Jurkat, Clone E6-1 (cell line): ENCODE measurements around the gene AQP2.
A peak's percentile ranks its signal among the peaks of the same experiment; 100 is the strongest.

Source experiments
- DNase-seq: peaks from one replicate; pipeline ENCODE4 v3.0.0-alpha.2; 2011; ENCODE audit warnings: low read depth, low spot score
- H3K4me3 ChIP-seq: 2 replicates; pipeline ENCODE4 v1.5.1; 2011; ENCODE audit warnings: mild to moderate bottlenecking, low read length, control low read depth, moderate library complexity

AQP2 gene

DNA sequence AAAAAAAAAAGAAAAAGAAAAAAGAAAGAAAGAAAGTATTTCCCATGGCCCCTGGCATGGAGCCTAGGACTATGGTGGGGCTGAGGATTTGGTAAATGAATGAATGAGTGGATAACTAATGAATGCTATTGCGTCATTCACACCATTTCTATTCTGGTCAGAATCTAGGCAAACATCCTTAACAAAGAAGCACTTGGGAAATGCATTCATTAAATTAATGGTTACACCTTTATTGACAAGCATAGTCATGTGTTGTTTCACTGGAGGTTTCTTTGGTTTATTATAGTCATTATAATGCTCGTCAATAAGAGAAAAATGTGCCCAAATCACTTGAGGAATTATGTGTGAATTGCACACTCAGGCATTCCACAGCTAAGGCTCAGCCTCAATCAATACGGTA is 13.6 kb upstream of the AQP2 start:
- DNase-seq: no peak
- H3K4me3 ChIP-seq: no peak overlapping the region

DNA sequence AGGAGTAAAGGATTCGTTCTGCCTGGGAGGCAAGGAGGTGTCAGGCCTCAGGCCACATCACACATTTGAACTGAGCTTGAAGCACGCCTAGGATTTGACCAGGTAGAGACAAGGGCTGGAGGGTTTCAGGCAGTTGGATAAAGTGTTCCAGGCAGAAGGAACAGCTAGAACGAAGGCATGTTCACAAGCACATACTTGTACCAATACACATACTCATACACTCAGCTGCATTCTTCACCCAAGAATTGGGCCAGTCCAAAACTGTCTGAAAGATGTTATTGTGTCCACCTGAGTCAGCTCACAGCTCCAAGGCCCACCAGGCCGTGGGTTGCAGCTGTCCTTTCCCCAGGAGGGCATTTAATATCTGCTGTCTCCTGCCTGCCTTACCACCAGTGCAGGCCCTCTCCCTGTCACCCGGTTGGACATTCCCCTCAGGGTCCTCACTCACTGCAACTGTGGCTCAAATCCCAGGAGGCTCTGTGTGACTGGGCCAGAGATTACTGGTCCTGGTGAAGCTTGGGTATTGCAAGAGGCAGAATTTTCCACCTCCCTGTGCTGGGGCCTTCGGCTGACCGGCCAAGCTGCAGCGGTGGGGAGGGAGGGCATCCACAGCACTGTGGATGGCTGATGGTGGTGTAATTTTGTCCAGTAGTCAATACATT is 12.8 kb upstream of the AQP2 start:
- no peak for DNase-seq
- no peak overlapping the region for H3K4me3 ChIP-seq

DNA sequence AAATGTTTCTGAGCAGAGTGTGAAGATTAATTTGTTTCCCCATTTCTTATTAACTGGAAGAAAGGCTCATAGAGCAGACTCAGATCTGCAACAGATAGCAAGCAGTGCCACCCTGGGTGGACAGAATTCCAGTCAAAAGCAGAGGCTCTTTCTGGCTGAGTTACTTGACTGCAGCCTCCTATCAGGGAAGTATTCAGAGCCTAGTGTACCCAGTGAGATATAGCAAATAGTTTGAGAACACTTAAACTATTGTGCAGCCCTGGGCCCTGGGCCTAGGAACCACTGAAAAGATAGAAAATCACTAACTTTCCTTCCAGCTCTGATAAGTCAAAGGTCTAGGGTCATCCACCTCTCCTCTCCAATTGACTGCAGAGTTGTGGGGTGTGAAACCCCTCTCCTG is 11.2 kb upstream of the AQP2 start:
- H3K4me3 ChIP-seq: no peak overlapping the region
- no peak for DNase-seq

DNA sequence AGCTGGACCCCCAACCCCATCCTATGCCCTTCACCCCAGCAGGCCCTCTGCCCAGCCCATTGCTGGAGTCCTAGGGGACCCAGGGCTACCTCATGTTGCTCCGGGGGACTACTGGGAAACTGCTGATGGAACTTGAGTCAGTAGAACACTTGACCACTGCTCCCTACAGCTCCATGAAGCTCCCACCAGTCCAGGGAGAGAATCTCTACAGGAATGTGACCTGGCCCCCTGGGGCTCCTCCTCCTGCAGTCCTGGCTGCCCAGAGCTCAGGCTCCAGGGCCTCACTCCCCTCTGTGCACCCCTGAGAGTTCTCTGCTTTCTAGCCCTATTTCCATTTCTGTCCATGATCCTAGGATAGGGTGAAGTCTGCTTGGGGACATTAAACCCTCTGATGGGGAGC is 10.8 kb upstream of the AQP2 start:
- no peak overlapping the region for H3K4me3 ChIP-seq
- no peak for DNase-seq

DNA sequence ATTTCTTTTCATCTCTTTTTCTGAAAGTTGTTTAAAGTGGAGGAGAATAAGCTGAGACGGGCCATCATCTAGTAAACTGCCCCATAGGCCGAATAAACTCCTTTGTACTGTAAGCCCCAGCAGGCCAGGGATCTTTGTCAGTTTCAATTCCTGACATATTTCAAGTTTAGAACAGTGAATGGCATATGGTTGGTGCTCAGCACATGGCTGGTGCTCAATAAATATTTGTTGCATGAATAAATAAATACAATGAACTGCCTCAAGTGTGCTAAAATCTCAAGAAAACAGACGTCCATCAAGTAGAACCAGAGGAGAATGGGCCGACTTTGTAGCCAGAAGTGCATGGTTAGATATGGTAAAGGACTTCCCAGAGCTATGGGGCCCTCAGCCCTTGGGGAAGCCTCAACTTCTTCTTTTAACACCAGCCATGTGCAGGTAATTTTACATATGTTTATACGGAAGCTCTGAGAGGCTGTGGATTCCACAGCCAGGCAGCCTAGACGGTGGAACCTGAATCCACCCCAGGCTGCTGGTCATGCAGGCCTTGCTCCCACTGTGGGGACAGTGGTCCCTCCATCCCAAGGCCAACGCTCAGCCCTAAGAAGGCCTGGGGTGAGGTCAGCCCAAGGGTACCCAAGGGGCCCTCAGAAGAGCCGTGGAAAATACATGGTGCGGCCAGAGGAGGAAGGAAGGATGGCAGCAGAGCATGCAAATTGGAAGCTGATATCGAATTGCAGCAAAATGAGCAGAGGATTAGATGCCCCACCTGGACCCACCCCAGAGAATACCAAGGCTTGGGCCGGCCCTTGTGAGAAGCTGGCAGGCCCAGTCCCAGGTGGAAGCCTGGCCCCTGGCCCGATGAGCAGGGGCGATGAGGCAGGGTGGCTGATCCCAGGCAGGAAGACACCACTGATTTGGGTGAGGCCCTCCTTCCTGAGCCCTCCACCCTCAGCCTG is 8.7 kb upstream of the AQP2 start:
- no peak overlapping the region for H3K4me3 ChIP-seq
- DNase-seq: no peak

DNA sequence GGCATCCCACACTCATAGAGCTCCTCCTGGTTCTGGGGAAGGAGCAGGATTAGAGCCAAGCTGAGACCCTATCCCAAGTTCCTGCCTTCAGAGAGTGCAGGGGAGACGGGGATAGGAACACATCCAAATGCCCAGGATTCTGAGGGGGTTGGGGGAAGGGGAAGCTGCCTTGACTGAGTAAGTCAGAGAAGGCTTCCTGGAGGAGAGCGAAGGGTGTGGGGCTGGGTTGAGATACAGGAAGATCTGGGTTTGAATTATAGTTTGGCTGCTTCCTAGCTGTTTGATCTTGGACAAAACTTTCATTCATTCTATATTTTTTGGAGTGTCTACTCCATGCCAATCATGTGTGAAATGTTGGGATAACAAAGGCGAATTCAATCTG is 8.0 kb upstream of the AQP2 start:
- H3K4me3 ChIP-seq: no peak overlapping the region
- DNase-seq: no peak

DNA sequence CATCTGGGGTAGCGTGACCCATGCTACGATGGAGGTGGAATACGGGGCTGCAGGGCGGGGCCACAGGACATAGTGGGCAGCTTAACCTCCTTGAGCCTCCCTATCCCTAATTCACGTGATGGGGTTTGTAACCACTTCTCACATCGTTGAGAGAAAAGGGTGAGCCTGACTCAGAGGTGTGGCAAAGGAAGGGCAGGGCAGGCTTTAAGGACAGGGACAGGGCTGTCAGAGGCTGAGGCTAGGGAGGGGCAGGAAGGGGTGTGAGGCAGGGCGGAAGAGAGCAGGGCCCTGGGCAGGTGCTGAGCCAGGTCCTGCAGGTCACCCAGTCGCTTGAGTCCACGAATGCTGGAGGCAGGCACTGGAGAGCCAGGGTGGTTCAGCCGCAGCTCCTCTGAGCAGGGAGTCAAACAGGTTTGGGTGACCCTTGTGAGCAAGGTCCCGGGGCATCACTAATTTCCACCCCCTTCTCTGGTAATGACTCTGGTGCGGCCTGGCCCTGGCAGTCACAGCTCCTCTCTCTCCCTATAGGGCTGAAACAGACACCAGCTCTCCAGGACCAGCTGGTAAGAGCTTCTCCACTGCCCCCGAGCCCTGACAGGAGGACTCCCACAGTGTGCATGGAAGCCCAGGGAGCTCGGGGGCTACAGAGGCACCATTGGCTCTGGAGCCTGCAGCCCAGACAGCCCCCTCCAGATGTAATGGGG is 7.5 kb upstream of the AQP2 start:
- H3K4me3 ChIP-seq: no peak overlapping the region
- no peak for DNase-seq

DNA sequence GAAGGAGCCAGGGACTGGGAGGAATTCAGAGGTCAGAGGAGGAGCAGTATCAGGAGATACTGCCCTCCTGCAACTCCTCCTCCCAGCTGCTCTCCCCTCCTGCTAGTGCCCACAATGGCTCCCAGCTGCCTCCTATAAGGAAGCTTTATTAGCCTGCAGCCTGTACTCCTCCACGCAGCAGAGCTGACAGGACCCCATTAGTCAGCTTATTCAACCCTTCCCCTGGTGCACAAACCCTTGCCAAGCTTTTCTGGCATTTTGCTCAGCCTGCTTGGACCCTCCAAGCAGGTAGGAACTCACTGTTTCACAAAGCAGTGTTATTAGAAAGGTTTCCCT is 6.9 kb upstream of the AQP2 start:
- H3K4me3 ChIP-seq: no peak overlapping the region

DNA sequence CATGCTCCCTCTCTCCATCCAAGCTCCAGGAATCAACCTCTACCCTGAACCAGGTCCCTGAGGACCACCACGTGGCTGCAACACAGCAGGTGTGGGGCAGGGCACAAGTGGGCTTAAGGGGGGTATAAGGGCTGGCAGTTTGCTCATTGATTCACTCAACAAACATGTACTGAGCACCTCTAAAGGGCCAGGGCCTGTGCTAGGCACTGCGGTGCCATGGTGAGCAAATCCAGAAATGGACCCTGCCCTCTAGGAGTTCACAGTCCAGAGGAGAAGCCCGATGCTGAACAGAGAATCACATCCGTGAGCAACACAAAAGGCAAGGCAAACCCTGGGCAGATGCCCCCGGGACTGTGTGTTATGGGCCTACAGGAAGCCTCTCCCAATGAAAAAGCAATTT is 6.5 kb upstream of the AQP2 start:
- no peak overlapping the region for H3K4me3 ChIP-seq
- DNase-seq: no peak

More for the DNA sequence above, 6.9 kb upstream of the AQP2 start:
- no peak for DNase-seq

DNA sequence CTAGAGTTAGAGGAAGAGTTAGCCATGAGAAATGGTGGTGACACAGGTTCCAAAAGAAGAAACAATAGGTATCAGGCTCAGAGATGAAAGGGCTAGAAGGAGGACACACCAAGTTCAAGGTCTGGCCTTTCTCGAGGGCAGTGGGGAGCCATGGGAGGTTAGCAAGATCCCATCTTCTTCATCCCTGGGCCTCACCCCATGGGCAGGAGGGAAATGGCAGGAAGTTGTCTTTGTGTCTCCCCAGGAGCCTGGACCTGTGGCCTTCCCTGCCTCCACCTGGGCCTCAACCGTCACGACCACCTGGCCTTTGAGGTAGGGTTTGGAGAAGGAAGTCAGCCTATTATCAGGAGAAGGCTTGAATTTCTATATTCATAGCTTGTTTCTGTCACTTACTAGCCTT is 5.8 kb upstream of the AQP2 start:
- H3K4me3 ChIP-seq: no peak overlapping the region; the same call in 1 of the 2 replicates
- no peak for DNase-seq

DNA sequence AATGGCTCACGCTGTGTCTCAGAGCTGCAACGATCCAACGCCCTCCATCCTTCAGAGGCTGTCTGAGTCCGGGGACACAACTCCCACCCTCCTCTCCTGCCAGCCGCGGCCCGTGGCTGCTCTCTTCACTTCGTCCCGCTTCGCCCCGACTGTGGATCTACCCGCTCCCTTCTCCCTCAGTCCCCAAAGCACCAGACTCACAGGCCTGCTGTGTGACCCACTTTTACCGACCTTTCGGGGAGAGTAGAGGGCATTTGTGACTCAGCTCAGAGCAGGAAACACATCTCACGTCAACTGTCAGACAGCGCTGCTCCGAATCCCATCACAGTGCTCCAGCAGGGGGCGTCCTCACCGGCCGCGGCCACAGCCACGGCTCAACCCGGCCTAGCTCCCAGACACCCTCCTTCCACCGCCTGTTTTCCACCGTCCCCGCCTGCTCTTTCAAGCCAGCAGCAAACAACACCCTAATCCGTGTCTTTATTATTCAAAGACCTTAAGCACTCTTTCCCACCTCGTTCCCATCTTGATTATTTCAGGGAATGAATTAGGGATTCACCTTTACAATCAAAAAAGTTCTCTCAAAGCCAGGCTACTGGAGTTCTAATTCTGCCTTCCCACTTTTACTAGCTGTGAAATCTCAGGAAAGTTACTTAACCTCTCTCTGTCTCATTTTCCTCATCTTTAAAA is 5.0 kb upstream of the AQP2 start:
- DNase-seq: peak; percentile 72
- peak overlapping the region; percentile 50 for H3K4me3 ChIP-seq

DNA sequence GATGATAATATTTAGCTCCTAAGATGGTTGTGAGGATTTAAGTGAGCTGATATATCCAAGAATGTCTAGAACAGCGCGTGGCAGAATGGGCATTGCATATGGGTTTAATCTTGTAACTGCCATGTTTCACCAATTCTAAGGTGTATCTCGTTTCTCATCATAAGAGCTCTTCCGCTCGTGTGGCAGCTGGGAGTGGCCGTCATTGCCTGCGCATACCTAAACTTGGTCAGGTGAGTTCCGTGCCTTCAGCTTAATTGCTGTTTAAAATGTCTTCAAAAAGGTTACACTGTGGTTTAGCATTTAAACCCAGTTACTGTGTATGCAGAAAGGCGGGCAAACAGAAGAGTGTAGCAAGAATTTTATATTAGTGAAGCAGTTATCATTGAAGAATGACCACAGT is 4.5 kb upstream of the AQP2 start:
- H3K4me3 ChIP-seq: no peak overlapping the region
- DNase-seq: no peak

DNA sequence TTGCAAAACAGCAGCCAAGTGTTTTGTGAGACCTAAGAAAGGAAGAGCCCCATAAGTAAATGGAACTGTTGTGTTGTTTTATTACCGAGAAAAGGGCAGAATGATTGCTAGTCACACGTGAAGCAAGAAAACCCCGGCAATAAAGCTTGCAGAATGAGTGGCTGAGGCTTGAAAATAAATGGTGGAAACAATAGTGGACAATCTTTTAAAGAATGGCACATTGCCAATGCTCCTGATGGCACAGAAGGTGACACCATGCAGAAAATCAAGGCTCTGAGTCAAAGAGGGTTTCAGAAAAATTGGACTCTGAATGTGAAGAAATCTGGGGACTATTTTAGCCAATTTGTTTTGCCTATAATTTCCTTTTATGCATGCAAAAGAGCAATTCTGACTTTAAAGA is 4.0 kb upstream of the AQP2 start:
- no peak for DNase-seq
- H3K4me3 ChIP-seq: no peak overlapping the region

DNA sequence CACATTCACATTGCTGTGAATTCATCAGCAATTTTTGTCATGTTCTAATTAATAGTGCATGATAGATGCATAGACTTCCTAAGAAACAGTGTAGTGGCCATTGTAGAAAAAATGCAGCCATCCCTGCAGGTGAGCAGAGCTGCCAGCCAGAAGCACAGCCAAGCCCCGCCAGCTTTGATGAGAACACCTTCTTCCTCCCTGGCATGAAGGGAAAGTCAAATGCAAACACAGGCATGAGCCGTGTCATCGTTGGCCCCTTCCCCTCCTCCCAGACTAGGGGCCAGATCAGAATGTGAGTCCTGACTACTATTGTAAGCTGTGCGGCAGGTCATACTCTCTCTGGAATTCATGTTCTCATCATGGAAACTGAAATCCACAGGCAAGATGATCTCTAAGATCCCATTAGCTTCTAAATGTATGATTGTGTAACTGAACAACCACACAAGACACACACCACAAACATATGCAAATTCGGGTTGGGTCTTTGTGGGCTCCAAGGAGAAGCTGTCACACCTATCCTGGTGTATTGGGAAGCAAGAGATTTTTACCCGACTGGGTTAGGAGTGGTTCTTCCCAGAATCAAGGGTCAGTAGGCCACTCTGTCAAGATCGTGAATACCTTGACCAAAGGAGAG is 2.8 kb upstream of the AQP2 start:
- no peak overlapping the region for H3K4me3 ChIP-seq
- DNase-seq: no peak

DNA sequence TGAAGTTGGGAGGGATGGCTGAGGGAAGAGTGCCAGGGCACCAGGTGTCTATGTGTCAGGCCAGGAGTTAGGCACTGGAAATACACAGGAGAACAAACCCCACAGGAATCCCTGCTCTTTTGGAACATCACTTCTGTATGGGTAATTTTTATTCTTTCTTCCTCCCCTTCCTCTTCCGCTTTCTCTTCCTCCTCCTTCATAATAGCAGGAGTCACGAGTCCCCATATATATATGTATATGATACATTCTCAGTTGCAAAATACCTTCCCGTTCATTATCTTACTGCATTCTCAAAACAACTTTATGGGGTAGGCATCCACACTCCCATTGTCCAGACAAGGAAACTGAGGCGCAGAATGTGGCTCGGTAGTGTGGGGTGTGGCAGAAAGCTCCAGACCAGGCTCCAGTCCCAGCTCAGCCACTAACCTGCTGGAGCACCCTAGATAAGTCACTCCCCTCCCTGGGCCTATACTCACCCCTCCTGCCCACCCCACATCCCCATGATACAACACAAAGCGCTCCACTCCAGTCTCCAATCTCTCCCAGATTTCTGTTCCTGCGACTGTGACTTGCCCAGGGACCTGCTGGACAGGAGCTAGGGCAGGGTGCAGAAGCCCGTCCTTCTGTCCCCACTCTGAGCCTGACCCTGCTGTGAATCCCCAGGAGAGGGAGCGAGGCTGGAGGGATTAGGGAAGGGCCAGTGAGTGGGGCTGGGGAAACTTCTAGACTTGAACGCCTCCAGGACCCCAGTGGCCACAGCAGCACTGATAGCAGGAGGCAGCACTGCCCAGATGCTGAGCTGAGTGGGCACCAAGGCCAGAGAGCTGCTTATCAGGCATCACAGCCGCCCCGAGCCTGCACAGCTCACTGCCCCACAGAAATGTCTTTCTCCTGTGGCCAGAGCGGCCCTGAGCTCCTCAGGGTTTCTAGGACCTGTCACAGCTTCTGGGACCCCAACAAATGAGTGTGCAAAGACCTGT is 1.4 kb upstream of the AQP2 start:
- H3K4me3 ChIP-seq: no peak overlapping the region
- no peak for DNase-seq

DNA sequence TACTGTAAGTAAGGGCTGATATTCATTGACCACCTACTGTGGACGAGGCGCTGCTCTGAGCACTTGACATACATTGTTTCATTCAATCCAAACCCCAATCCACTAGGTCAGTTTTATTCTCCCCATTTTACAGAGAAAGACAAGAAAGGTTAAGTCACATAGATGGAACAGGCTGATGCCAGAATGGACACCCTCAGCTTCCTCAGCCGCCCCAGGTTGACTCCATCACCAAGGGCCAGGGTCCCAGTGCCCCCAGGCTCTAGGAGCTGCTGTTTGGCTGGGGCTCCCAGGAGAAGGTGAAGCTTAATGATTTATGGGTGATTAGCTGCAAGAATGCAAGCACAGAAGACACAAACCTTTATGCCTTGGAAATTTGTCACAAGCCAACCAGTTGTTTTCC is 671 bp upstream of the AQP2 start:
- no peak for DNase-seq

DNA sequence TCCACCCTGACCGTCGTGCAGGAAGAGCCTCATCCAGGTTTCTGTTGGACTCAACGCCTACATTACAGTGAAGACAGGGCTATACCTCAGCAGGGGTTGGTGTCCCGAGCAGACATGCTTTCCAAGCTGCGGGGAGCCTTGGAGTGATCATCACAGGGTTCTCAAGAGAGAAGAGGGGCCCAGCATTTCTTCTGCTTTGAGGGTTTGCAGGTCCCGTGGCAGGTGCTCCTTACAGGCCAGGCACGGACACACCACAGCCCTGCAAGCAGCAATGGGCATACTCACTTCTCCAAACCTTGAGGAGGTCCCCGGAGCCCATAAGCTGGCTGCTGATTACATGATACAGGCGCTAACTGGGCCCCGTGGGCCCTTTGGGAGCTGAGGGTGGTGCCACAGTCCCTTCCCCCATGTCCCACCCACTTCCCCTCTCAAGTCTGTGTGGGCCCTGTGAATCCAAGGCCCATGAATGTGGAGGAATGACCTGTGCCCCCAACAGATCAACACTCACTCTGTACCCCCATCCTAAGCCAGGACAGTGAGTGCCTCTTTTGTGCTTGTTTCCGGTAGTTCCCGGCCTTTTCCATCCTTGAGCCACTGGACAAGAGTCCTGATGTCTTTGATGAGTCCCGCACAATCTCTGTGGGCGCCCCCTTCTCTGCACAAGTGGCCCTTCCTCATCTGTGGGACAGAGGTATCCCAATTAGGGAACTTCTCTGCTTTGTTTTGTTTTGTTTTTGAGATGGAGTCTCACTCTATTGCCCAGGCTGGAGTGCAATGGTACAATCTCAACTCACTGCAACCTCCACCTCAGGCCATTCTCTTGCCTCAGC is 1.1 kb downstream of the AQP2 start:
- no peak overlapping the region for H3K4me3 ChIP-seq

More for the DNA sequence above, 671 bp upstream of the AQP2 start:
- no peak overlapping the region for H3K4me3 ChIP-seq

More for the DNA sequence above, 1.1 kb downstream of the AQP2 start:
- DNase-seq: no peak
